ENCODE results near the gene ZP3.
"Not testable (repeated sequence)": the region's sequence is repeated elsewhere in the genome, so short reads cannot be mapped to it uniquely, and the experiment has no call there.

The ZP3 gene

DNA sequence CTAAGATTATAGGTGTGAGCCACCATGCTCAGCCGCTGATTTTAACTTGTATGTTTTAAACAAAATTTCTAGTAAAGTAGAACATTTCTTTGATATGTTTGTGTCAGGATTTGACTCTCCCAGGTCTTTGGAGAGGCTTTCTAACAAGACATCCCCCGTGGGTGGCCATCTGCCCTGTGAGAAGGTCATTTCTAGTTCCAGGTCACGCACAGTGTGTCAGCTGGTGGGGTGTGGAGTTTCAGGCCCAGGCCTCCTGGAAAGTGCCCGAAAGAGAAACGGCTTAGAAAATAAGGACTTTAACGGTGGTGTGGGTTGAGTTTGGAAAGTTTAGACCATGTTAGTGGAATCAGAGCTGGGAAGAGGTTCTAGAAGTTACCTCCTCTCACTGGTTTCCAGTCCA, 48.3 kb downstream of the ZP3 start:
- not testable (repeated sequence) for H3K4me1 ChIP-seq

DNA sequence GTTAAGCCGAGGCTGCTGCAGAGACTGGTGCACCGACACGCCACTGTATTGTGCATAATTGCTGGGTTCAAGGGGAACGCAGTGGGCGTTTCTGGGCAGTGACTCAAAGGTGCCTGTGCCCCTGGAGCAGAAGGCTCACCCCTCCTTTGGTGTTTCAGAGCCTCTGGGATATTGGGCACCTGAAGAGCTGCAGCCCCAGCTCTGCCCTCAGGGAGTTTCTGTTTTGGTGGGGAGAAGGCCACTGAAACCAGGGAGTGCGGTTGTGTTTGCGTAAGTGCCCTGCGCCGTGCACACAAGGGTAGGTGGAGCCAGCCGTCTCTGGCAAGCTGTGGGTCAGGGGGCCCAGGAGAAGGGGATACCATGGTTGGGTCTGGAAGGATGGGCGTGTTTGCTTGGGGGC, 51.5 kb downstream of the ZP3 start:
- H3K9me3 ChIP-seq; in situ Hi-C loops (cut with MboI; ENCODE audit: low sequenced_read_pairs); H3K4me3 ChIP-seq; H3K27me3 ChIP-seq (ENCODE audit: low read depth); H3K36me3 ChIP-seq (replicated peaks); H3K4me1 ChIP-seq; DNase-seq (ENCODE audit: low spot score in 2 of 2): not testable (repeated sequence)

More for the DNA sequence above, 48.3 kb downstream of the ZP3 start:
- H3K4me3 ChIP-seq; in situ Hi-C loops (cut with MboI; ENCODE audit: low sequenced_read_pairs); H3K9me3 ChIP-seq; H3K27me3 ChIP-seq (ENCODE audit: low read depth); H3K36me3 ChIP-seq (replicated peaks); DNase-seq (ENCODE audit: low spot score in 2 of 2): not testable (repeated sequence)

DNA sequence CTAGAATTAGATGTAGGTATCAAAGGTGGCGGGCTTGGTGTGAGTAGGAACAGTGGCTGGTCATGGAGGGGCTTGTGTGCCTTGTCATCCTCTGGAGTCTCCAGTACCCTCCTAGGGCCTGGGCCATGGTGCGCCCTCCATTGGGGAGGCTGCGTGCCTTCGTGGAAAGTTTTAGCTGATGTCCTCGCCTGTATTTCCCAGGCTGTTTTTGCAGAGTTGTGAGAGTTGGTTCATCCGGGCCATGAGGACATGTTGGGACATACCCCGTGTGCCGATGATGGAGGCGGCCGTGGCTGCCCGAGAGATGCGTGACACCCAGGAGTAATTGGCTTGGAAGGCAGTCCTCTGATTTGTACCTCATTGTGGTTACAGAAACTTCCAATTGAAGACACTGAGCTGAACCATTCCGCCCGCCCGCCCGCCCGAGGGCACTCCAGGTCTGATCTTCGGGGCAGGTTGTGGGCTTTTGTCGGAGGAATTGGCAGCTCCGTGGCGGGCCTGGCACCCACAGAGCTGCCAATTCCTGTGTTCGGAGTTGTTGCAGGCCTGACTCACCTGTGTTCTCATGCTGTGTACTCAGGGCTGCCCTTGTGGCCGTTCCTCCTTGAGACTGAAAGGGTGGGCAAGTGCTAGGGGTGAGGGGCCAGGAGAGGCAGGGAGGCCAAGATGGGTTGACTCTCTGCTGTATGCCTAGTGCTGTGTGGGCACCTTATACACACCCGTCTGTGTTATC, 52.2 kb downstream of the ZP3 start:
- H3K4me3 ChIP-seq; DNase-seq (ENCODE audit: low spot score in 2 of 2); H3K4me1 ChIP-seq; in situ Hi-C loops (cut with MboI; ENCODE audit: low sequenced_read_pairs); H3K9me3 ChIP-seq; H3K27me3 ChIP-seq (ENCODE audit: low read depth); H3K36me3 ChIP-seq (replicated peaks): not testable (repeated sequence)

DNA sequence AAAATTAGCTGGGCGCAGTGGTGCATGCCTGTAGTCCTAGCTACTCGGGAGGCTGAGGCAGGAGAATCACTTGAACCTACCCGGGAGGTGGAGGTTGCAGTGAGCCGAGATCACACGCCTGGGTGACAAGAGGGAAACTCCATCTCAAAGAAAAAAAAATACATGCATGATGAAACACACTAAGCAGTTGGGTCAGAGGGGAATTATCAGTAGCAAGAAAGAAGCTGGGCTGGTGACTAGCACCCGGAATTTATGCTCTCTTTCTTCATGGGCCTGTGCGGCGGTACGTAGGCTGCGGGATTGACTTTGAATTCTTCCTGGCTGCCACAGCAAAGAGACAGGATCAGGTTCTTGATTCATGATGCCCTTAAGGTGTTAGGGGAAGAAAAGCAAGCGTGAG, 54.9 kb downstream of the ZP3 start:
- H3K36me3 ChIP-seq (replicated peaks); H3K9me3 ChIP-seq; H3K4me3 ChIP-seq; H3K4me1 ChIP-seq; DNase-seq (ENCODE audit: low spot score in 2 of 2); H3K27me3 ChIP-seq (ENCODE audit: low read depth); in situ Hi-C loops (cut with MboI; ENCODE audit: low sequenced_read_pairs): not testable (repeated sequence)

DNA sequence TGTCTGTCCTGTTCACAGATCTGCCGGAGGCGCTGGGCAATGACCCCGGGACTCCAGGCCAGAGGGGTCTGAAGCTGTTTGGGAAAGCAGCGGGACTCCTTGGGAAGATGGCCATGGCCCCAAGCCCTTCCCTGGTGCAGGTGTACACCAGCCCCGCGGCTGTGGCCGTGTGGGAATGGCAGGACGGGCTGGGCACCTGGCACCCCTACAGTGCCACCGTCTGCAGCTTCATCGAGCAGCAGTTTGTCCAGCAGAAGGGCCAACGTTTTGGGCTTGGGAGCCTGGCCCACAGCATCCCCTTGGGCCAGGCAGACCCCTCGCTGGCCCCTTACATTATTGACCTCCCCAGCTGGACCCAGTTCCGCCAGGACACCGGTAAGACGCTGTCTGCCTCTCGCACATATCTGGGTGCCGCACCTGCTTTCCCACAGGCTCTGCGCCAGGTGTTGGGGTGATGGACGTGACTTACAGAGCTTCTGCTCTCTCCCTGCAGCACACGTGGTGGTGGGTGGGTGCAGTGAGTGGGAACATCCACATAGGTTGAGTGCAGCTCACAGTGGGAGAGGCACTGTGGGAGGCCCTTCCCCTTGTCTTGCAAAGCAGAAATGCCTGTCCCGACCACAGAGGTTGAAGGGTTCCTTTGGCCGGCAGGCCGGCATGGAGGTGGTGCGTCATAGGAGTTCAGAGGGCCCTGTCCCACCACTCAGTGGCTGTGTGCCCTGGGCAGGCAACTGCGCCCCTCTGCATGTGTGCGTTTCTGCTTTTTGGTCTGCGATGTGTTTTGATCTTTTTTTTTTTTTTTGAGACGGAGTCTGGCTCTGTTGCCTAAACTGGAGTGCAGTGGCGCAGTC, 55.9 kb downstream of the ZP3 start:
- in situ Hi-C loops (cut with MboI; ENCODE audit: low sequenced_read_pairs); H3K36me3 ChIP-seq (replicated peaks); H3K4me3 ChIP-seq; H3K9me3 ChIP-seq; DNase-seq (ENCODE audit: low spot score in 2 of 2); H3K27me3 ChIP-seq (ENCODE audit: low read depth); H3K4me1 ChIP-seq: not testable (repeated sequence)

DNA sequence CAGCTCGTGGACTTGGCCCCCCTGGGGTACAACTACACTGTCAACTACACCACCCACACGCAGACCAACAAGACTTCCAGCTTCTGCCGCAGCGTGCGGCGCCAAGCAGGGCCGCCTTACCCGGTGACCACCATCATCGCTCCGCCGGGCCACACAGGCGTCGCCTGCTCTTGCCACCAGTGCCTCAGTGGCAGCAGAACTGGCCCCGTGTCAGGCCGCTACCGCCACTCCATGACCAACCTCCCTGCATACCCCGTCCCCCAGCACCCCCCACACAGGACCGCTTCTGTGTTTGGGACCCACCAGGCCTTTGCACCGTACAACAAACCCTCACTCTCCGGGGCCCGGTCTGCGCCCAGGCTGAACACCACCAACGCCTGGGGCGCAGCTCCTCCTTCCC, 57.9 kb downstream of the ZP3 start:
- H3K27me3 ChIP-seq (ENCODE audit: low read depth); in situ Hi-C loops (cut with MboI; ENCODE audit: low sequenced_read_pairs); H3K4me3 ChIP-seq; H3K4me1 ChIP-seq; H3K36me3 ChIP-seq (replicated peaks); DNase-seq (ENCODE audit: low spot score in 2 of 2); H3K9me3 ChIP-seq: not testable (repeated sequence)

DNA sequence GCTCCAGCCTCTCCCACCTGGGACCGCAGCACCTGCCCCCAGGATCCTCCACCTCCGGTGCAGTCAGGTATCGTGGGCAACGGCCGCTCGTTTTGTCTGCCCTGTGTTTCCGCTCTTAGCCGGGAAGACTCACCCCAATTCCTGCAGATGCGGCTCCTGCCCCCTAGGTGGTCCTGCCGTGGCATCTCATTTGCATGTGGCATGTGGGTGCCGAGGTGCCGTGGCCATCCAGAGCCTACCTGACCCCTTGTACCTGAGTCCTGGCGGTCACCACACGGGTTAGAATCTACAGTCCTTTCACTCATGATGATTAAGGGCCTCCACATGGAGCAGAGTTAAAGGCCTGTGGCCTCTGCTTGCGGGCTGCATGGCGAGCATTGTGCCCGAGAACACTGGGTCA, 58.3 kb downstream of the ZP3 start:
- DNase-seq (ENCODE audit: low spot score in 2 of 2); H3K9me3 ChIP-seq; H3K36me3 ChIP-seq (replicated peaks); H3K4me3 ChIP-seq; H3K27me3 ChIP-seq (ENCODE audit: low read depth); in situ Hi-C loops (cut with MboI; ENCODE audit: low sequenced_read_pairs); H3K4me1 ChIP-seq: not testable (repeated sequence)

DNA sequence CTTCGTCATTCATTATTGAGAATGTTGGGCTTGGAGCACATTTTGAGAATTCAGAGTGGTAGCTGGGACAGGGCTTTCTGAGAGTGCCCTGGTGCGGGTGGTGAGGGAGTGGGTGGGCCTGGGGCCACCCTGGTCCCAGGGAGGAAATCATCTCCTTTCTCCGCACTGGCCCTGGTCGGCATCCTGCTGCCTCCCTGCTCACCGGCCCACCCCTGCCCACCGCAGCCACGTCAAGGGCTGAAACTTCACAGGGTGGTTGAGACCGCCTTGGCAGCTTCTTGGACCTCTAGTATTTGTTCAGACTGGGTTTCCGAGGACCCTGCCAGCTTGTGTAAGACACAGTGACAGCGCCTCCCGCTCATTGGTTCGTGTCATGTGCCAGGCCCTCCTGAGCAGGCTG, 59.7 kb downstream of the ZP3 start:
- DNase-seq (ENCODE audit: low spot score in 2 of 2); H3K27me3 ChIP-seq (ENCODE audit: low read depth); H3K4me3 ChIP-seq; H3K9me3 ChIP-seq; in situ Hi-C loops (cut with MboI; ENCODE audit: low sequenced_read_pairs); H3K36me3 ChIP-seq (replicated peaks); H3K4me1 ChIP-seq: not testable (repeated sequence)

DNA sequence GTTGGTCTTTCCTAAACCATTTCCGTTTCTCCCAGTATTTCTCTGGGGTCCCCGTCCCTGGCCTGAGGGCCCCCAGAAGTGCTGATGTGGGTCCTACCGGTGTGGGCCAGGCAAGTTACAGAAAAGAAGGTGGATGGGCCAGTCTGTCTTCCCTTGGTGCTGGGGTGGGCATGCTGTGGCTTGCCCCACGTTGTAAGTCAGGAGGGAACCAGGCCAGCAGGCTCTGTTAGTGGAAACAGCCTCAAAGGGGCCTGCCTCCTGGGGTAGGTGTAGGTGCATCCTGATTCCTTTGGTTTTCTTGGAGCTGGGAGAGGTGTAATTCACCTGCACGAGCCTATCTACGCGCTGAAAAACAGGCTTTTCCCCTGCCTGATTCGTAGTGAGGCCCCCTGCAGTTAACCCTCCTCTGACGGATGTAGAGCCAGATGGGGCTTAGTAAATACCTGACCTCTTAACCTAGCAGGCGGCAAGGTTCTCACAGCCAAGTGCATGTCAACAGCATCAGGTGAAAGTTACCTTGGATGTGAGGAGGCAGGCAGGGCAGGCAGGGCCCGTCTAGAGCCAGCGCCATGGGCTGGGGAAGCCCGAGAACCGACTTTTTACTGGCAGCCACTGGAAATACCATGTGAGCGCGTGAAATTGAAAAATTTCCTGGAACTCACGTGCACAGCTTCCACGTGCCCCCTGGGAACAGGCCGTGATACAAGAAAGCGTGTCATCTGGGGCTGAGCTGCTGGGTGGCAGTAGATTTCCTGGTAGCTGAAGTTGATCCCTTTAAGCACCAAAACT, 61.3 kb downstream of the ZP3 start:
- in situ Hi-C loops (cut with MboI; ENCODE audit: low sequenced_read_pairs), result not testable (repeated sequence)

DNA sequence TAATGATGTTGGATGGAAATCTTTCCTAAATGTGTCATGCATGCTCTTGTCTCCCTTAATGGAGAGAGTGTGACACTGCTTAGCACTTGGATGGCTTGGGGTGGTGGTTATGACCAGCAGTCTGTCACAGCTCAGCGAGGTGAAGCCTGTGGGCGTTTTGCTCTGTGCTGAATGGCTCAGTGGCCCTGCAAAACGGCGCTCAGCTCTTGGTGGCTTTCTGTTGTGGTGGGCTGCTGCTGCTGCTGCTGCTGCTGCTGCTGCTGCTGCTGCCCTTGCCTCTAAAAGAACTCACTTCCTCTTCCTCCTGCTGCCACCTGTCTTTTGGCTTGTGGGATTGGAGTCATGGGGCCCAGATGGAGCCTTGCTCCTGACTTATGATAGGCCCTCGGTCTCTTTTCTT, 61.9 kb downstream of the ZP3 start:
- H3K9me3 ChIP-seq; DNase-seq (ENCODE audit: low spot score in 2 of 2); H3K27me3 ChIP-seq (ENCODE audit: low read depth); H3K4me3 ChIP-seq; H3K36me3 ChIP-seq (replicated peaks); in situ Hi-C loops (cut with MboI; ENCODE audit: low sequenced_read_pairs); H3K4me1 ChIP-seq: not testable (repeated sequence)

More for the DNA sequence above, 61.3 kb downstream of the ZP3 start:
- H3K4me3 ChIP-seq; DNase-seq (ENCODE audit: low spot score in 2 of 2); H3K9me3 ChIP-seq; H3K4me1 ChIP-seq; H3K27me3 ChIP-seq (ENCODE audit: low read depth); H3K36me3 ChIP-seq (replicated peaks): not testable (repeated sequence)

DNA sequence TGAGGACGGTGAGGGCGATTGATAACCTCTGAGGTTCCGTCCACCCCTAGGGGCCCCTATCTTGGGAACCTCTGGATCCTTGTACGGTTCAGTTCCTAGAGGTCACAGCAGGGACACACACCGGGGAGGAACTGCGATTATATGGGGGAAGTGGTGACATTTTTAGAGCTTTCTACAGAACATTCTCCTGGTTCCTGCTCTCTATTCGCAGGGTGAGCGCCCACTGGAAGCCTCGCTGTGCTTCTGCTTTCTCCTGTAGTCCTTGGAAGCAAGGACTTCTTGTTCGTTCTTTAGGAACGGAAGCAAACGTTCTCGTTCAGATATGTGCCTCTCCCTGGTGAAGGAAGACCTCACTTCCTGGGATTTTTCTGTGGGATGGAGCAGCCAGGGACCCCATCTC, 63.2 kb downstream of the ZP3 start:
- H3K4me3 ChIP-seq; H3K27me3 ChIP-seq (ENCODE audit: low read depth); DNase-seq (ENCODE audit: low spot score in 2 of 2); H3K9me3 ChIP-seq; in situ Hi-C loops (cut with MboI; ENCODE audit: low sequenced_read_pairs); H3K4me1 ChIP-seq; H3K36me3 ChIP-seq (replicated peaks): not testable (repeated sequence)

All from HAP-1 (cell line).